Measurements from ENCODE around the gene ZNF8. TPM values are rescaled to one million over a fixed set of nuclear protein-coding genes. Genes with fewer than 3 reads are reported as not detected.

ZNF8 gene
- total RNA-seq, 2 experiments from 2014 or later, result 7.1 to 7.8 TPM

DNA sequence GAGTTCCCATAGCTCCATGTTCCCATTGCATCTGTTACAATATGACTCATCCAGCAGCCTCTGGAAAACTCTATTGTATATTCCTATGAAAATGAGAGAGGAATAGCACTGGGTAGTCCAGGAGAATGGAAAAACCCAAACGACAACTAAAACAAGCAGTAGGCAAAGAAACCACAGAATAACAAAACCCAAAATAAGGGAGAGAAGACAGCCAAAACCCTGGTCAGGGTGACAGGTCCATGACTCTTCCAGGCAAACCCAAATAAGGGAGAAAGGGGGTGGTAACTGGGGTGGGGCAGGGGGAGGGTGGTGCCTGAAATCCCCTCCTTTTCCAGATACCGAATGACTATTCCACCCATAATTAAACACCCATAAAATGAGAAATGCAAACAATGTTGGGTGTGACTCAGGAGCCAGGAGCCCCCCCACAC is 4.0 kb upstream of the ZNF8 start:
- POLR2A ChIA-PET, result interaction anchor here (0.5 kb wide), 1 partner anchor 816 kb away, joined by 3 read pairs; no protein-coding TSS in a partner anchor
- Histone ChIP-seq H3K79me2 (ENCODE audit: insufficient read depth, low read depth, low read length) (peaks cover 15% of the 10 kb centered on the region; the same call in 1 of the 2 replicates), H3K4me2 (ENCODE audit: low read length) (no peak overlapping the region), H3K4me3 (ENCODE audit: low read depth, low read length, poor library complexity, severe bottlenecking) (no peak overlapping the region), H3K4me1 (ENCODE audit: insufficient read depth, low read length, poor library complexity, severe bottlenecking) (peaks cover 10% of the 10 kb centered on the region), H3K9me2 (ENCODE audit: insufficient read depth, low read length) (no peaks in the 10 kb centered on the region), H4K20me1 (ENCODE audit: insufficient read depth, low read length) (no peaks in the 10 kb centered on the region), H3K9me3 (ENCODE audit: low read length) (peaks cover 17% of the 10 kb centered on the region; the same call in 1 of the 2 replicates), H3K36me3 (ENCODE audit: insufficient read depth, low read length) (peaks cover 48% of the 10 kb centered on the region), H3K27ac (ENCODE audit: low read depth, low read length, poor library complexity, severe bottlenecking) (no peak overlapping the region), H2AFZ (ENCODE audit: low read length) (no peak overlapping the region)
- TF ChIP-seq, protein P1, sequence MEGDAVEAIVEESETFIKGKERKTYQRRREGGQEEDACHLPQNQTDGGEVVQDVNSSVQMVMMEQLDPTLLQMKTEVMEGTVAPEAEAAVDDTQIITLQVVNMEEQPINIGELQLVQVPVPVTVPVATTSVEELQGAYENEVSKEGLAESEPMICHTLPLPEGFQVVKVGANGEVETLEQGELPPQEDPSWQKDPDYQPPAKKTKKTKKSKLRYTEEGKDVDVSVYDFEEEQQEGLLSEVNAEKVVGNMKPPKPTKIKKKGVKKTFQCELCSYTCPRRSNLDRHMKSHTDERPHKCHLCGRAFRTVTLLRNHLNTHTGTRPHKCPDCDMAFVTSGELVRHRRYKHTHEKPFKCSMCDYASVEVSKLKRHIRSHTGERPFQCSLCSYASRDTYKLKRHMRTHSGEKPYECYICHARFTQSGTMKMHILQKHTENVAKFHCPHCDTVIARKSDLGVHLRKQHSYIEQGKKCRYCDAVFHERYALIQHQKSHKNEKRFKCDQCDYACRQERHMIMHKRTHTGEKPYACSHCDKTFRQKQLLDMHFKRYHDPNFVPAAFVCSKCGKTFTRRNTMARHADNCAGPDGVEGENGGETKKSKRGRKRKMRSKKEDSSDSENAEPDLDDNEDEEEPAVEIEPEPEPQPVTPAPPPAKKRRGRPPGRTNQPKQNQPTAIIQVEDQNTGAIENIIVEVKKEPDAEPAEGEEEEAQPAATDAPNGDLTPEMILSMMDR (conservative IDR thresholded peaks at IDR 0.05; ENCODE audit: low read length), result no peak
- no peak for TF ChIP-seq EZH2phosphoT487 (IDR thresholded peaks at IDR 0.05; ENCODE audit: borderline replicate concordance, low read depth, low read length)
- CTCF ChIA-PET (ENCODE audit: unreplicated experiment), result no interaction called here
- intact Hi-C loops (cut with micrococcal nuclease; ENCODE audit: unreplicated experiment), result no loop called here
- BruUV-seq (replicated peaks), result no TSS peak
- DNase-seq (ENCODE audit: low spot score), result no peak

DNA sequence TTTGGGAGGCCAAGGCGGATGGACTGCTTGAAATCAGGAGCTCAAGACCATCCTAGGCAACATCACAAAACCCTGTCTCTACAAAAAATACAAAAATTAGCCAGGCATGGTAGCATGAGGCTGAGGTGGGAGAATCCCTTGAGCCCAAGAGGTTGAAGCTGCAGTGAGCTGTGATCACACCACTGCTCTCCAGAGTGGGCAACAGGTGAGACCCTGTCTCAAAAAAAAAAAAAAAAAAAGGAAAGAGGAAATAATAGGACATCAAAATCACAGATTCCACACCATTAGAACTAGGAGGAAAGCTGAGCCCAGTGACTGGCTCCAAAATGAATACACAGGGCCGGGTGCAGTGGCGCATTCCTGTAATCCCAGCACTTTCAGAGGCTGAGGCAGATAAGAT is 3.2 kb upstream of the ZNF8 start:
- peaks cover 18% of the 10 kb centered on the region for H3K4me1 ChIP-seq (ENCODE audit: insufficient read depth, low read length, poor library complexity, severe bottlenecking)
- BruUV-seq (replicated peaks), result no TSS peak
- intact Hi-C loops (cut with micrococcal nuclease; ENCODE audit: unreplicated experiment), result no loop called here
- peaks cover 50% of the 10 kb centered on the region for H3K36me3 ChIP-seq (ENCODE audit: insufficient read depth, low read length)
- H2AFZ ChIP-seq (ENCODE audit: low read length), result no peak overlapping the region
- ChIA-PET CTCF (ENCODE audit: unreplicated experiment) (no interaction called here), POLR2A (no interaction called here)
- no peaks in the 10 kb centered on the region for H3K9me2 ChIP-seq (ENCODE audit: insufficient read depth, low read length)
- no peak overlapping the region for H3K4me2 ChIP-seq (ENCODE audit: low read length)
- TF ChIP-seq, protein P1 (conservative IDR thresholded peaks at IDR 0.05; ENCODE audit: low read length), result no peak
- no peak for TF ChIP-seq EZH2phosphoT487 (IDR thresholded peaks at IDR 0.05; ENCODE audit: borderline replicate concordance, low read depth, low read length)
- peaks cover 22% of the 10 kb centered on the region; the same call in 1 of the 2 replicates for H3K79me2 ChIP-seq (ENCODE audit: insufficient read depth, low read depth, low read length)
- no peaks in the 10 kb centered on the region for H4K20me1 ChIP-seq (ENCODE audit: insufficient read depth, low read length)
- no peak overlapping the region for H3K27ac ChIP-seq (ENCODE audit: low read depth, low read length, poor library complexity, severe bottlenecking)
- H3K4me3 ChIP-seq (ENCODE audit: low read depth, low read length, poor library complexity, severe bottlenecking), result no peak overlapping the region
- DNase-seq (ENCODE audit: low spot score), result no peak
- H3K9me3 ChIP-seq (ENCODE audit: low read length), result peaks cover 14% of the 10 kb centered on the region; the same call in 1 of the 2 replicates

DNA sequence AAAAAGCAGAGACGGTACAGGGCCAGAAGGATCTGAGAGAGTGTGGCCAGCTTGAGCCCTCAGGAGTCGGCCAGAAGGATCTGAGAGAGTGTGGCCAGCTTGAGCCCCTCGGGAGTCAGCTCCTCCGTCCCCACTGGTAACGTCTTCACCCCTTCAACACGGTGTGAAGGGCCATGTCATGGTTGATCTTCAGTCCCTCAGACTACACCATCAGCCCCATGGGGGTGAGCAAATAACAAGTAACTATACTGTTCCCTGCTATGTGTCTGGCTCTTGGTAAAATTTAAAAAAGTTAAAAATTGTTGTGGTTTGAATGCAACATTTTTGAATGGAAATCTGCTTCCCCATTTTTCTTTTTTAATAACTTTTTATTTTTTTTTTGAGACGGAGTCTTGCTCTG is 1.6 kb upstream of the ZNF8 start:
- Histone ChIP-seq H3K9me2 (ENCODE audit: insufficient read depth, low read length) (no peaks in the 10 kb centered on the region), H3K79me2 (ENCODE audit: insufficient read depth, low read depth, low read length) (peaks cover 33% of the 10 kb centered on the region), H3K9me3 (ENCODE audit: low read length) (peaks cover 16% of the 10 kb centered on the region), H3K4me2 (ENCODE audit: low read length) (no peak overlapping the region; the same call in 1 of the 2 replicates), H3K4me1 (ENCODE audit: insufficient read depth, low read length, poor library complexity, severe bottlenecking) (peaks cover 18% of the 10 kb centered on the region), H3K27ac (ENCODE audit: low read depth, low read length, poor library complexity, severe bottlenecking) (no peak overlapping the region), H2AFZ (ENCODE audit: low read length) (no peak overlapping the region), H3K36me3 (ENCODE audit: insufficient read depth, low read length) (peaks cover 50% of the 10 kb centered on the region), H3K4me3 (ENCODE audit: low read depth, low read length, poor library complexity, severe bottlenecking) (no peak overlapping the region), H4K20me1 (ENCODE audit: insufficient read depth, low read length) (no peaks in the 10 kb centered on the region)
- no peak for DNase-seq (ENCODE audit: low spot score)
- no TSS peak for BruUV-seq (replicated peaks)
- CTCF ChIA-PET (ENCODE audit: unreplicated experiment), result no interaction called here
- TF ChIP-seq EZH2phosphoT487 (IDR thresholded peaks at IDR 0.05; ENCODE audit: borderline replicate concordance, low read depth, low read length), result no peak
- TF ChIP-seq, protein P1 (conservative IDR thresholded peaks at IDR 0.05; ENCODE audit: low read length), result no peak
- POLR2A ChIA-PET, result no interaction called here
- intact Hi-C loops (cut with micrococcal nuclease; ENCODE audit: unreplicated experiment), result no loop called here
